ENCODE data around the gene PRDM15. TPM values are rescaled to one million over a fixed set of nuclear protein-coding genes. Genes with fewer than 3 reads are reported as not detected.

The PRDM15 gene
- polyA plus RNA-seq, 1 experiment, result 7.6 TPM

DNA sequence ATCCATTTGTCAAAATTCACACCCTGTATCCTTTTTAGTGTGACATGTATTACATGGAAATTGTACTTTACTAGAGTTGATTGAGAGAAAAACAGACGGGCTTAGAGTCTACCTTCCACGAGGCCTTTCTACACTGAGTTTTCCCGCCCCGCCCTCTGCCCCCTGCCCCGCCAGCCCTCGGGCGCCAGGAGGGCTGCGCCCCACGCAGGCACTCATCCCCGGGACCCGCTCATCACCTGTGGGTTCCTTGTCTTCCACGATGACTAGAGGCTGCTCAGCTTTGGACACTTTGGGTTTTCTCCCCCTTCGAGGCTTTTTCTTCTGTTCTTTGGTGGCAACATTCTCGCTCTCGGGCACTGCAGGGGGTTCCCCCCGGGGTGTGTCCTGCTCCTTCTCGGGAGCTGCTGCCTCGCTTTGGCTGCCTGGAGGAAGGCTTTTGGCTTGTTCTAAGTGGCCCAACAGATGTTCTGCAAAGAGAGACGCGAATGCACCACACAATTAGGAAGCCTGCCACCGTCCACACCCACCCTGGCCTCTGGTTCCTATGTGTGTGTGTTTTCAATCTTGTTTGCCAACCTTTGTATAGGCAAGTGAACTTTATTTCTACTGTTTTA, 39.6 kb downstream of the PRDM15 start:
- no peak for DNase-seq (ENCODE audit: low read depth)
- ChIA-PET POLR2A (no interaction called here), CTCF (interaction anchor here (1.2 kb wide), 1 partner anchor 23 kb away, joined by 3 read pairs; no protein-coding TSS in a partner anchor)

DNA sequence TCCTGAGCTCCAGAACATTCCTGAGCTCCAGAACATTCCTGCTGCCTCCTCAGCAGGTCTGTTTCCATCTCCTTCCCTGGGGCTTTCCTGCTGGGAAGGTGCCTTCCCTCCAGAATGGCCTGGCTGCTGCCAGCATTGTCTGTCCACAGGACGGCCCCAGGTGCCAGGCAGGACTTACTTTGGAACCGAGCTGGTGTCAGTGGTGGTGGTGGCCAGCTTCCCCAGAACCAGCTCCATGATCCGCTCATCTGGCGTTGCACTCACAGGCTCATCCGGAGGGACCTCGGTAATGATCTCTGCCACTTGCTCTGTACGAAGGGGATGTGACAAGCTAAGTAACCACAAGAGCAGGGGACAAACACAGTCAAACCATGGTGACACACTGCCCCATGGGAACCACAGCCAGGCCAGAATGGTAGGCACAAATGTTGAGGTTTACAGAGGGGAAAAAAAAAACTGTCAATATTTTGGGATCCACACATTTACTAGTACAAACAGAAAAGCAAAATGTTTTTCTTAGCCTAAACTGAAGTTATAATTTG, 41.3 kb downstream of the PRDM15 start:
- ChIA-PET CTCF (interaction anchor here (1.4 kb wide), 1 partner anchor 12 kb away, joined by 5 read pairs; no protein-coding TSS in a partner anchor), POLR2A (no interaction called here)

More for the DNA sequence above, 39.6 kb downstream of the PRDM15 start:
- Histone ChIP-seq H3K27me3 (ENCODE audit: control insufficient read depth, insufficient read depth, low read length) (no peaks in the 10 kb centered on the region), H3K36me3 (ENCODE audit: control insufficient read depth, insufficient read depth, low read length) (peaks cover 10% of the 10 kb centered on the region), H3K4me3 (ENCODE audit: low read depth, low read length) (no peak overlapping the region)
- TF ChIP-seq, protein P1, sequence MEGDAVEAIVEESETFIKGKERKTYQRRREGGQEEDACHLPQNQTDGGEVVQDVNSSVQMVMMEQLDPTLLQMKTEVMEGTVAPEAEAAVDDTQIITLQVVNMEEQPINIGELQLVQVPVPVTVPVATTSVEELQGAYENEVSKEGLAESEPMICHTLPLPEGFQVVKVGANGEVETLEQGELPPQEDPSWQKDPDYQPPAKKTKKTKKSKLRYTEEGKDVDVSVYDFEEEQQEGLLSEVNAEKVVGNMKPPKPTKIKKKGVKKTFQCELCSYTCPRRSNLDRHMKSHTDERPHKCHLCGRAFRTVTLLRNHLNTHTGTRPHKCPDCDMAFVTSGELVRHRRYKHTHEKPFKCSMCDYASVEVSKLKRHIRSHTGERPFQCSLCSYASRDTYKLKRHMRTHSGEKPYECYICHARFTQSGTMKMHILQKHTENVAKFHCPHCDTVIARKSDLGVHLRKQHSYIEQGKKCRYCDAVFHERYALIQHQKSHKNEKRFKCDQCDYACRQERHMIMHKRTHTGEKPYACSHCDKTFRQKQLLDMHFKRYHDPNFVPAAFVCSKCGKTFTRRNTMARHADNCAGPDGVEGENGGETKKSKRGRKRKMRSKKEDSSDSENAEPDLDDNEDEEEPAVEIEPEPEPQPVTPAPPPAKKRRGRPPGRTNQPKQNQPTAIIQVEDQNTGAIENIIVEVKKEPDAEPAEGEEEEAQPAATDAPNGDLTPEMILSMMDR (IDR thresholded peaks at IDR 0.05; ENCODE audit: insufficient read depth, low read depth, low read length), result no peak

DNA sequence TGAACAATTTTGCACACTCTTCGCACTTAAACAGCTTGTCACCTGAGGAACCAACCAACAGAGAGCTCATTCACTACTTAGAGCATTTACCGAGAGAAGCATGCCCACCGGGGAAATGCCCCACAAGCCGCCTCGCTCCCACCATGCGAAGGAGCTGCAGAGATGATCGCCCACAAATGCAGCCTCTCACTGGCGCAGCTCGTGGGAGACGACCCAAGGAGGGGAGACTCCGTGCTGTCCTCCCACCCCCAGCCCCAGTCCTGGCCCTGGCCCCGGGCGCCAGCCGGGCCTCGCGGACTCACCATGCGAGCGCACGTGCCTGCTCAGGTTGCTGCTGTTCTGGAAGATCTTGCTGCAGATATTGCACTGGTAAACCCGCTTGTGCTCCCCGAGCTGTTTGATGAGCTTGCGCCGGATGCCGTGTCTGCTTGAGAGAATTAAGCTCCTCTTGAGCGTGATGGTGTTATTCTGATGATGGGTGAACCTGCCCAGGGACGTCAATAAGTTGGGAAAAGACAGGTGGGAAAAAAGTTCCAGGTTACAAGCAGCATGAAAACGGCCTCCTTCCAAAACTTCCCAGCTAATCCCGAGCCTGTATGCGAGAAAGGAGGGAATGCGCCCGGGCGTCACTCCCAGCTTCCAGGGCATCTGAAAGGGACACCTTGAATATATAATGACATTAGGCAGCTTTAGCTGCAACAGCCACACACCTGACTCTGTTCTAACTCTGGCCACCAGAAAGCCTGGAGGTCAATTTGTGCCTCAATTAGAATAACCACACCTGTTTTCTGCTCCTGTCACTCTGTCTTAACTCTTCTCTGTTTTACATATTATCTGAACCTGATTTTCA, 42.8 kb downstream of the PRDM15 start:
- TF ChIP-seq, protein P1 (IDR thresholded peaks at IDR 0.05; ENCODE audit: insufficient read depth, low read depth, low read length), result no peak
- CTCF ChIA-PET, result interaction anchor here (1.3 kb wide), 1 partner anchor 20 kb away, joined by 6 read pairs; no protein-coding TSS in a partner anchor

More for the DNA sequence above, 41.3 kb downstream of the PRDM15 start:
- no peak overlapping the region for H3K4me3 ChIP-seq (ENCODE audit: low read depth, low read length)
- TF ChIP-seq, protein P1 (IDR thresholded peaks at IDR 0.05; ENCODE audit: insufficient read depth, low read depth, low read length), result no peak
- no peaks in the 10 kb centered on the region for H3K27me3 ChIP-seq (ENCODE audit: control insufficient read depth, insufficient read depth, low read length)
- no peak for DNase-seq (ENCODE audit: low read depth)
- peaks cover 12% of the 10 kb centered on the region for H3K36me3 ChIP-seq (ENCODE audit: control insufficient read depth, insufficient read depth, low read length)

DNA sequence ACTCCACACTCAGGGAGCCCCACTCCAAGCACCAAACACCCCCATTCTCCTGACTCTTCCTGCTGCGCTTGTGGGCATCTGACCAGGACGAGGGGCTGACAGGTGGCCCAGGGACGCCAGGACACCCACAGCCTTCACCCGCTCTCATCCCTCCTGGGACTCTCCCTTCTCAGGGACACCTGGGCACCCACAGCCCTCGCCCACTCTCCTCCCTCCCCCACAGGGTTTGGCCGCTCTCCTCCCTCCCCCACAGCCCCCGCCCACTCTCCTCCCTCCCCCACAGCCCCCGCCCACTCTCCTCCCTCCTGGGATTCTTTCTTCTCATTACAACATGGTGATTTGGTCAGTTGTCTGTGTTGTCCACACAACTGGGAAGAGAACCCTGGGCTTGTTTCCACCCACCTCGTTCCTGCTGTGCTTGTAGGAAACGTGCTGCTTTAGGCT, 43.4 kb downstream of the PRDM15 start:
- POLR2A ChIA-PET, result no interaction called here
- Histone ChIP-seq H3K27me3 (ENCODE audit: control insufficient read depth, insufficient read depth, low read length) (no peaks in the 10 kb centered on the region), H3K4me3 (ENCODE audit: low read depth, low read length) (no peak overlapping the region), H3K36me3 (ENCODE audit: control insufficient read depth, insufficient read depth, low read length) (peaks cover 12% of the 10 kb centered on the region)
- no peak for DNase-seq (ENCODE audit: low read depth)
- TF ChIP-seq, protein P1 (IDR thresholded peaks at IDR 0.05; ENCODE audit: insufficient read depth, low read depth, low read length), result no peak
- CTCF ChIA-PET, result interaction anchor here (1.3 kb wide), 1 partner anchor 19 kb away, joined by 6 read pairs; no protein-coding TSS in a partner anchor

More for the DNA sequence above, 42.8 kb downstream of the PRDM15 start:
- POLR2A ChIA-PET, result no interaction called here
- no peak for DNase-seq (ENCODE audit: low read depth)
- Histone ChIP-seq H3K4me3 (ENCODE audit: low read depth, low read length) (no peak overlapping the region), H3K27me3 (ENCODE audit: control insufficient read depth, insufficient read depth, low read length) (no peaks in the 10 kb centered on the region), H3K36me3 (ENCODE audit: control insufficient read depth, insufficient read depth, low read length) (peaks cover 12% of the 10 kb centered on the region)
